ENCODE measurements around the gene SLC19A1. TPM values are rescaled to one million over a fixed set of nuclear protein-coding genes. Genes with fewer than 3 reads are reported as not detected.

SLC19A1 gene
- total RNA-seq, 4 donors from 2014 or later, result 2.8 to 10.0 (median 6.6) TPM

- Histone ChIP-seq H3K4me3 (no peak overlapping the region), H3K27ac (replicated peaks in 1 of 4) (peak overlapping the region in 3 of 4 donors; percentile 28 to 88 (median 85)), H3K9me3 (no peaks in the 10 kb centered on the region), H3K36me3 (peaks cover 0 to 21% (median 5%) of the 10 kb centered on the region in 4 donors), H3K27me3 (no peaks in the 10 kb centered on the region), H3K4me1 (peaks cover 18 to 61% (median 45%) of the 10 kb centered on the region in 4 donors)
- intact Hi-C loops (cut with DNase I), result no loop called here
- WGBS, result 94% methylated on average over 16 of the region's 45 CpGs
- TF ChIP-seq, protein P1, sequence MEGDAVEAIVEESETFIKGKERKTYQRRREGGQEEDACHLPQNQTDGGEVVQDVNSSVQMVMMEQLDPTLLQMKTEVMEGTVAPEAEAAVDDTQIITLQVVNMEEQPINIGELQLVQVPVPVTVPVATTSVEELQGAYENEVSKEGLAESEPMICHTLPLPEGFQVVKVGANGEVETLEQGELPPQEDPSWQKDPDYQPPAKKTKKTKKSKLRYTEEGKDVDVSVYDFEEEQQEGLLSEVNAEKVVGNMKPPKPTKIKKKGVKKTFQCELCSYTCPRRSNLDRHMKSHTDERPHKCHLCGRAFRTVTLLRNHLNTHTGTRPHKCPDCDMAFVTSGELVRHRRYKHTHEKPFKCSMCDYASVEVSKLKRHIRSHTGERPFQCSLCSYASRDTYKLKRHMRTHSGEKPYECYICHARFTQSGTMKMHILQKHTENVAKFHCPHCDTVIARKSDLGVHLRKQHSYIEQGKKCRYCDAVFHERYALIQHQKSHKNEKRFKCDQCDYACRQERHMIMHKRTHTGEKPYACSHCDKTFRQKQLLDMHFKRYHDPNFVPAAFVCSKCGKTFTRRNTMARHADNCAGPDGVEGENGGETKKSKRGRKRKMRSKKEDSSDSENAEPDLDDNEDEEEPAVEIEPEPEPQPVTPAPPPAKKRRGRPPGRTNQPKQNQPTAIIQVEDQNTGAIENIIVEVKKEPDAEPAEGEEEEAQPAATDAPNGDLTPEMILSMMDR (IDR thresholded peaks at IDR 0.05), result no peak
- no peak for TF ChIP-seq EP300 (IDR thresholded peaks at IDR 0.05)
- no peak for TF ChIP-seq POLR2A (IDR thresholded peaks at IDR 0.05; ENCODE audit: low read depth)
- no peak for TF ChIP-seq POLR2AphosphoS5 (IDR thresholded peaks at IDR 0.05)
- DNase-seq (ENCODE audit: extremely low spot score), result no peak
Measured at GRCh38 chr21:45468051-45468970, 73.9 kb downstream of the SLC19A1 start.

DNA sequence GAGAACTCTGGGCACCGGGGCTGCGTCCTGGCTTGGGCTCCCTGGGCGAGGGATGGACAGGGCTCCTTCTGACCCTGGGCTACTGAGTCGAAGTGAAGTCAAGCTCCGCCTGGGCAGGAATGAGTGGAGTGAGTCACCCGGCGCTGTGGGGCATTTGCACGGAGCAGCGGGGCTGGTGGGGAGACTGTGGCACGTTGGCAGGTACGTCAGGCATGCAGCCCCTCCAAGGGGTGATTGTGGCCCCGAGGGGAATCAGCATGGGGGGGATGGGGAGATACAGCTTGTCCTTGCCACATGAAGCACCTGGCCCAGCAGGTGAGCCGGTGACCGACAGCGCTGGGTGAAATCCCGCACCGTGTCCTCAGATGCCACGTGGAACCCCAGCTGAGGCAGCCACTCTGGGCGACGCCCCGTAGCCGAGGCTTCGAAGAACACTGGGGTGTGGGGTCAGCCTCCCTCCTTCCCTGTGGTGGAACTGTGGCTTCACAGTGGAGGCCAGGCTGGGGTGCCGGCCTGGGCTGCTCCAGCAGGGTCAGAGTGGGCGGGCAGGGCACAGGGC is 74.9 kb downstream of the SLC19A1 start:
- intact Hi-C loops (cut with DNase I), result no loop called here
- Histone ChIP-seq H3K27me3 (no peaks in the 10 kb centered on the region), H3K9me3 (peaks cover 0 to 7% (median 2%) of the 10 kb centered on the region in 4 donors), H3K4me1 (peaks cover 15 to 51% (median 37%) of the 10 kb centered on the region in 4 donors), H3K36me3 (peaks cover 0 to 21% (median 5%) of the 10 kb centered on the region in 4 donors), H3K27ac (replicated peaks in 1 of 4) (no peak overlapping the region), H3K4me3 (no peak overlapping the region)
- WGBS, result 96% methylated on average over 11 of the region's 25 CpGs
- DNase-seq (ENCODE audit: extremely low spot score), result no peak
- no peak for TF ChIP-seq EP300 (IDR thresholded peaks at IDR 0.05)

DNA sequence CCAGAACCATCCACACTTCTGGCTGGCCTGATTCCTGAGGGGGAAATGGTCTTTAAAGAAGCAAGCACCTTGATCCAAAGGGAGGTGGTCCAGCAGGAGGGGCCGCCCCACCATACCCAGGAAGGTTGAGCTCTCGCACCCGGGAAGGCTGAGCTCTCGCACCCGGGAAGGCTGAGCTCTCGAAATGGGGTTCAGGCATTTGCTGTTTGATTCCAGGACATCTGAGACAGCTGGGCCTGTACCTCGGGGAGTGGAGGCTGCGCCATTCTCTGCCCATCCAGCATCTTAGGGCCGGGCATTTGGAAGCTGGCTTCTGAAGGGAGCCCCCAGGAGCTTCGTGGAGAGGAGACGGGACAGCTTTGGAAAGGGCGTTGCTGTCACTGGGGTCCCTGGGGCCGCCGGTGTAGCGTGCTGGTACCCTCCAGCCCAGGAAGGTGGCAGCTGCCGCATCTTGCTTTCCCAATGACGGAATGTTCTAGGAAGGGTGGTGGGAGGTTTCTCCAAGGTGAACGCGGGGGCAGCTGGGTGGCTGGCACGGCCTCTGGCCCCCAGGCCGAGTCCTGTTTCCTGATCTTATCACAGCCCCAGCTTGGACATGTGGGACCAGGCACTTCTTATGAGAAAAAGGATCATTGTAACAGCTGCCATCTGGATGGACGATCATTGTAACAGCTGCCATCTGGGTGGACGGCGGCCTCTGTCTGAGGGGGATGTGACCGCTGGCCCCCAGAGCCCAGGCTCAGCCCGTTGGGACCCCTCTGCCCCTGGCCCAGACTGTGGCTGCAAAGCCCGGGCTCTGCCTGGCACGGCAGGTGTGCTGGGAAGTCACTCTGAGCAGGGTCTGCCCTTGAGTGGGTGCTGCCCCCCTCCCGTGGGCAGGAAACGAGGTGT is 75.7 kb downstream of the SLC19A1 start:
- H3K27me3 ChIP-seq, result no peaks in the 10 kb centered on the region
- intact Hi-C loops (cut with DNase I), result no loop called here
- H3K4me3 ChIP-seq, result no peak overlapping the region
- H3K4me1 ChIP-seq, result peaks cover 8 to 44% (median 29%) of the 10 kb centered on the region in 4 donors
- H3K36me3 ChIP-seq, result peaks cover 0 to 22% (median 5%) of the 10 kb centered on the region in 4 donors
- DNase-seq (ENCODE audit: extremely low spot score), result no peak
- H3K9me3 ChIP-seq, result peaks cover 0 to 13% (median 6%) of the 10 kb centered on the region in 4 donors
- no peak overlapping the region for H3K27ac ChIP-seq (replicated peaks in 1 of 4)
- TF ChIP-seq EP300 (IDR thresholded peaks at IDR 0.05) (no peak), POLR2AphosphoS5 (IDR thresholded peaks at IDR 0.05) (no peak), POLR2A (IDR thresholded peaks at IDR 0.05; ENCODE audit: low read depth) (no peak)
- TF ChIP-seq, protein P1 (IDR thresholded peaks at IDR 0.05), result no peak
- 78% methylated on average over 22 of the region's 30 CpGs for WGBS

GRCh38 chr21:45465611-45466329 is 76.5 kb downstream of the SLC19A1 start:
- peaks cover 0 to 27% (median 5%) of the 10 kb centered on the region in 4 donors for H3K36me3 ChIP-seq
- no peak for DNase-seq (ENCODE audit: extremely low spot score)
- intact Hi-C loops (cut with DNase I), result no loop called here
- peaks cover 0 to 18% (median 9%) of the 10 kb centered on the region in 4 donors for H3K9me3 ChIP-seq
- TF ChIP-seq POLR2A (IDR thresholded peaks at IDR 0.05; ENCODE audit: low read depth) (no peak), POLR2AphosphoS5 (IDR thresholded peaks at IDR 0.05) (no peak), EP300 (IDR thresholded peaks at IDR 0.05) (no peak)
- TF ChIP-seq, protein P1 (IDR thresholded peaks at IDR 0.05), result no peak
- no peak overlapping the region for H3K4me3 ChIP-seq
- 89% methylated on average over 24 of the region's 27 CpGs for WGBS
- H3K27ac ChIP-seq (replicated peaks in 1 of 4), result no peak overlapping the region
- peaks cover 4 to 36% (median 21%) of the 10 kb centered on the region in 4 donors for H3K4me1 ChIP-seq
- no peaks in the 10 kb centered on the region for H3K27me3 ChIP-seq
